ENCODE measurements around the gene GJB2. TPM values are rescaled to one million over a fixed set of nuclear protein-coding genes. Genes with fewer than 3 reads are reported as not detected.

GJB2 gene
- total RNA-seq, 4 donors from 2014 or later = 301 to 1,758 (median 1,011) TPM

- H3K27me3 ChIP-seq = peaks cover 0 to 72% (median 5%) of the 10 kb centered on the region in 4 donors
- peaks cover 0 to 8% (median 0%) of the 10 kb centered on the region in 3 donors for H3K4me1 ChIP-seq
- H3K36me3 ChIP-seq = no peaks in the 10 kb centered on the region
- no peak overlapping the region for H3K27ac ChIP-seq
- WGBS, 2 donors = 76 to 88% methylated on average over 7 of the region's 7 CpGs
- TF ChIP-seq POLR2A (IDR thresholded peaks at IDR 0.05) (no peak), CTCF (IDR thresholded peaks at IDR 0.05) (no peak)
- no peaks in the 10 kb centered on the region for H3K9me3 ChIP-seq
- DNase-seq = no peak
- H3K4me3 ChIP-seq = no peak overlapping the region
- intact Hi-C loops (cut with DNase I) = no loop called here
These were observed 47.2 kb downstream of the GJB2 start for GRCh38 chr13:20145521-20145920.

GRCh38 chr13:20144141-20144850 lies 48.4 kb downstream of the GJB2 start:
- Histone ChIP-seq H3K27ac (no peak overlapping the region), H3K36me3 (no peaks in the 10 kb centered on the region), H3K9me3 (no peaks in the 10 kb centered on the region), H3K27me3 (peaks cover 0 to 69% (median 5%) of the 10 kb centered on the region in 4 donors), H3K4me1 (peaks cover 0 to 8% (median 0%) of the 10 kb centered on the region in 3 donors), H3K4me3 (no peak overlapping the region)
- 81 to 84% methylated on average over 7 to 9 of the region's 12 CpGs for WGBS, 2 donors
- intact Hi-C loops (cut with DNase I) = no loop called here
- DNase-seq = no peak
- no peak for TF ChIP-seq POLR2A (IDR thresholded peaks at IDR 0.05)
- TF ChIP-seq CTCF (IDR thresholded peaks at IDR 0.05) = no peak

GRCh38 chr13:20142927-20143480 lies 49.7 kb downstream of the GJB2 start:
- TF ChIP-seq CTCF (IDR thresholded peaks at IDR 0.05) (no peak), POLR2A (IDR thresholded peaks at IDR 0.05) (no peak)
- no peaks in the 10 kb centered on the region for H3K9me3 ChIP-seq
- DNase-seq = no peak
- H3K4me1 ChIP-seq = peaks cover 0 to 8% (median 0%) of the 10 kb centered on the region in 3 donors
- H3K27ac ChIP-seq = no peak overlapping the region
- no peak overlapping the region for H3K4me3 ChIP-seq
- intact Hi-C loops (cut with DNase I) = no loop called here
- 91 to 93% methylated on average over 10 to 15 of the region's 30 CpGs for WGBS, 2 donors
- H3K36me3 ChIP-seq = no peaks in the 10 kb centered on the region
- H3K27me3 ChIP-seq = peaks cover 0 to 76% (median 5%) of the 10 kb centered on the region in 4 donors

GRCh38 chr13:20142023-20142926 lies 50.5 kb downstream of the GJB2 start:
- no peak overlapping the region for H3K27ac ChIP-seq
- WGBS, 2 donors = 83 to 85% methylated on average over 15 to 24 of the region's 84 CpGs
- intact Hi-C loops (cut with DNase I) = no loop called here
- no peaks in the 10 kb centered on the region for H3K36me3 ChIP-seq
- no peak for DNase-seq
- H3K9me3 ChIP-seq = no peaks in the 10 kb centered on the region
- H3K4me3 ChIP-seq = peak overlapping the region in 2 of 4 donors; percentile 10 to 18
- no peak for TF ChIP-seq POLR2A (IDR thresholded peaks at IDR 0.05)
- no peak for TF ChIP-seq CTCF (IDR thresholded peaks at IDR 0.05)
- peaks cover 0 to 8% (median 0%) of the 10 kb centered on the region in 3 donors for H3K4me1 ChIP-seq
- peaks cover 0 to 77% (median 5%) of the 10 kb centered on the region in 4 donors for H3K27me3 ChIP-seq

Data from esophagus squamous epithelium (tissue), 5 donors.